Esophagus muscularis mucosa (tissue), 4 donors: ENCODE data around the gene S100Z.

Experiments used
- EP300 ChIP-seq: sonication (generic); formaldehyde crosslinking; IDR thresholded peaks from one replicate; pipeline ENCODE4 v1.6.1; 2017; ENCODE audit warnings: antibody characterized with exemption
- POLR2A ChIP-seq: fragments of 450-650 bp; IDR thresholded peaks from one replicate; pipeline ENCODE4 v1.6.1; 2017; ENCODE audit warnings: antibody characterized with exemption, moderate library complexity, mild to moderate bottlenecking, low read depth
- POLR2AphosphoS5 ChIP-seq, 2 donors: sonication (generic); formaldehyde crosslinking; IDR thresholded peaks; one replicate each; pipeline ENCODE4 v1.6.1; 2017; ENCODE audit warnings: antibody characterized with exemption in 2 of 2
- TF ChIP-seq, protein P1 (sequence below), 3 experiments: fragments of 200-600 bp in 2 of 3; fragments of 450-650 bp in 1 of 3; sonication (generic) in 2 of 3; IDR thresholded peaks; one replicate each; pipeline ENCODE4 v1.5.1; 2017 to 2019; ENCODE audit warnings: antibody characterized with exemption in 3 of 3, mild to moderate bottlenecking in 2 of 3, moderate library complexity in 1 of 3

DNA sequence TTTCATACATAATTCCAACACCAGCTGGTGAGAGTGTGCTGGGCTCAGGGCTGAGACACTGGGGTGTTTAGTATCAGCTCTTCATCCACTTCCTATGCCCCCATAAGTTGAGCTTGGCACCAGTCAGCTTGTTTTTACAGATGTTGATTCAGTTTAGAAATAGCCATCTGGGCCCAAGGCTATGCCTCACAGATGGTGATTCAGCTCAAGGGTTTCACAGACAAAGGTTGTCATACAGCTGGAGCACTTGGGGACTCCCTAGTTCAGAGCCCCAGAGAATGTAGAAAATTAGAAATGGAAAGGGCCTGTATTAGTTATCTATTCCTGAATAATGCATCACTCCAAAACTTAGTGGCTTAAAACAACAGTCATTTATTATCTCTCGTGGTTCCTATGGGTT, 92.8 kb downstream of the S100Z start:
- TF ChIP-seq, protein P1, sequence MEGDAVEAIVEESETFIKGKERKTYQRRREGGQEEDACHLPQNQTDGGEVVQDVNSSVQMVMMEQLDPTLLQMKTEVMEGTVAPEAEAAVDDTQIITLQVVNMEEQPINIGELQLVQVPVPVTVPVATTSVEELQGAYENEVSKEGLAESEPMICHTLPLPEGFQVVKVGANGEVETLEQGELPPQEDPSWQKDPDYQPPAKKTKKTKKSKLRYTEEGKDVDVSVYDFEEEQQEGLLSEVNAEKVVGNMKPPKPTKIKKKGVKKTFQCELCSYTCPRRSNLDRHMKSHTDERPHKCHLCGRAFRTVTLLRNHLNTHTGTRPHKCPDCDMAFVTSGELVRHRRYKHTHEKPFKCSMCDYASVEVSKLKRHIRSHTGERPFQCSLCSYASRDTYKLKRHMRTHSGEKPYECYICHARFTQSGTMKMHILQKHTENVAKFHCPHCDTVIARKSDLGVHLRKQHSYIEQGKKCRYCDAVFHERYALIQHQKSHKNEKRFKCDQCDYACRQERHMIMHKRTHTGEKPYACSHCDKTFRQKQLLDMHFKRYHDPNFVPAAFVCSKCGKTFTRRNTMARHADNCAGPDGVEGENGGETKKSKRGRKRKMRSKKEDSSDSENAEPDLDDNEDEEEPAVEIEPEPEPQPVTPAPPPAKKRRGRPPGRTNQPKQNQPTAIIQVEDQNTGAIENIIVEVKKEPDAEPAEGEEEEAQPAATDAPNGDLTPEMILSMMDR (IDR thresholded peaks at IDR 0.05) = no peak
- TF ChIP-seq POLR2AphosphoS5 (IDR thresholded peaks at IDR 0.05) = no peak
- TF ChIP-seq POLR2A = no peak
- no peak for TF ChIP-seq EP300
